SK-N-MC (cell line): ENCODE results near the gene ZNF880.

ENCODE experiments used
- EZH2 ChIP-seq: fragments of 200-600 bp; sonication (generic); IDR thresholded peaks from one replicate; pipeline ENCODE4 v1.6.1; 2017; ENCODE audit warnings: antibody characterized with exemption
- FOXP2 ChIP-seq: optimal IDR thresholded peaks from 2 replicates; pipeline ENCODE3; 2011; ENCODE audit warnings: mild to moderate bottlenecking, moderate library complexity; ENCODE audit not compliant: insufficient read depth; ENCODE audit errors: extremely low read length, control extremely low read depth
- POLR2AphosphoS5 ChIP-seq: IDR thresholded peaks from 2 replicates; pipeline ENCODE4 v1.6.1; 2012; ENCODE audit warnings: mild to moderate bottlenecking, low read depth, low read length, borderline replicate concordance

DNA sequence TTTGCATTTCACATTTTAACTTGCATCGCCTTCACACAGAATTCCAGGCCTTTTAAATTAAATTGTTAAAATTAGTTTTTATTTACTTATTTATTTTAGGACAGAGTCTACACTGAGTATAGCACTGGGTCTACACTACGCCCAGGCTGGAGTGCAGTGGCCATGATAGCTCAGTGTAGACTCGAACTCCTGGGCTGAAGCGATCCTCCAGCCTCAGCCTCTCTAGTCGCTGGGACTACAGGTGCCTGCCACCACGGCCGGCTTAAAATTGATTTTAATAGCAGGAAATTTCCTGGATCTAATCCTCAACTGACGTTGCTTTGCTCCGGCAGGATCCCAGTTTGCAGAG, 34.0 kb upstream of the ZNF880 start:
- TF ChIP-seq POLR2AphosphoS5 (no peak), EZH2 (no peak), FOXP2 (no peak)
